G401.6 (cell line): ENCODE data around the gene GATAD2B.
"Not testable (repeated sequence)": the region's sequence is repeated elsewhere in the genome, so short reads cannot be mapped to it uniquely, and the experiment has no call there.

Source experiments
- FAIRE-seq: peaks from 2 replicates; lab custom pipeline; 2012; peaks lifted over from hg19 to GRCh38; lab: Jason Lieb, UNC

Gene GATAD2B

DNA sequence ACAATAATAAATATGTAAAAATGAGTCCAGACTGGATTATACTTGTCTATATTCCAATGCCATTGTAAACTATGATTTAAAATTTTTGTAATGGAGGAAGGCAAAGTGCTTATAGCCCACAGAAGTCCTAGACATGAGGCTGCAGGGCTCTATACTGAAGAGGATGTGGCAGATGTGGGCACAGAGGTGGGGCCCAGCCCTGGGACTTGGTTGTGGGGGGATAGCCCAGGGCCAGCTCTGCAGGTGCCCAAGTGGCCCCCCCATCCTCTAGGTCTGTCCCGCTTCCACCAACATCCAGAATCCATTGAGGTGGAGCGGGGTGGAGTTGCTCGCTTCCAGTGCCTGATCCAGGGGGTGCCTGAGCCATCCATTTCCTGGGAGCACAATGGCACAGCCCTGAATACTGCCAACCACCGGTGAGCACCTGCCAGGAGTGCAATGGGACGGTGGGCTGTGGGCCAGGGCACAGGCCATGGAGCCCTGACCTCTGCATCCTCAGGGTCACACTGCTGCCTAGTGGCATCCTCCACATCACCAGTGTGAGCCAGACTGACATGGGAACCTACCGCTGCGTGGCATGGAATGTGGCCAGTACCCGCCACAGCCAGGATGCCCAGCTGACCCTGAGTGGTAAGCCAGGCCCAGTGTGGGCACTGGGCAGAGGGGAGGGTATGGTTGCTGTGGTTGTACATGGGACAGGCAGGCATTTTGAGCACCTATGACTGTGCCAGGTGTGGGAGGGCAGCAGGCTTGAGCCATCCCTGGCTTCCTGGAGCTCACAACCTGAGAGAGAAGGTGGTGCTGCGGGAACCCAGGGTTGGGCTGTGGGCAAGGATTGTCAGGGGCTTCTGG lies 126.6 kb downstream of the GATAD2B start:
- no peak for FAIRE-seq

DNA sequence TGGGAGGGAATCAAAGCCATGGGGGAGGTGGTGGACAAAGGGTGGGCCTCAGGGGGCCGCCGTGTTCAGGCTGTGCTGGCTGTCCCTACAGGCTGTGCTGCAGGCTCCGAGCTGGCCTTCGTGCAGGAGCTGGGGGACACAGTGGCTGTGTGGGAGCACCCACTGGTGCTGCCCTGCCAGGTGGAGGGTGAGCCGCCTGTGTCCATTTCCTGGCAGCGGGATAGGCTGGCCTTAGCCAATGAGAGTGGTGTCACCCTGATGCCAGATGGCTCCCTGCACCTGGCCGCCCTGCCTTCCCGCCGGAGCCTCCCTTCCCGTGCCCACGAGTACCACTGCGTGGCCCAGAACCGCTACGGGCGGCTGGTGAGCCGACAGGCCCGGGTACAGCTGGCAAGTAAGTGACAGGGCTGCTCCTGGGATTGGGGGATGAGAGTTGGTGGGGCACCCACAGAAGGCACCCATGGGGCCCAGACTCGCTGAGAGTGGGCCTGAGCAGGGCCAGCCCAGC lies 127.4 kb downstream of the GATAD2B start:
- FAIRE-seq = no peak

DNA sequence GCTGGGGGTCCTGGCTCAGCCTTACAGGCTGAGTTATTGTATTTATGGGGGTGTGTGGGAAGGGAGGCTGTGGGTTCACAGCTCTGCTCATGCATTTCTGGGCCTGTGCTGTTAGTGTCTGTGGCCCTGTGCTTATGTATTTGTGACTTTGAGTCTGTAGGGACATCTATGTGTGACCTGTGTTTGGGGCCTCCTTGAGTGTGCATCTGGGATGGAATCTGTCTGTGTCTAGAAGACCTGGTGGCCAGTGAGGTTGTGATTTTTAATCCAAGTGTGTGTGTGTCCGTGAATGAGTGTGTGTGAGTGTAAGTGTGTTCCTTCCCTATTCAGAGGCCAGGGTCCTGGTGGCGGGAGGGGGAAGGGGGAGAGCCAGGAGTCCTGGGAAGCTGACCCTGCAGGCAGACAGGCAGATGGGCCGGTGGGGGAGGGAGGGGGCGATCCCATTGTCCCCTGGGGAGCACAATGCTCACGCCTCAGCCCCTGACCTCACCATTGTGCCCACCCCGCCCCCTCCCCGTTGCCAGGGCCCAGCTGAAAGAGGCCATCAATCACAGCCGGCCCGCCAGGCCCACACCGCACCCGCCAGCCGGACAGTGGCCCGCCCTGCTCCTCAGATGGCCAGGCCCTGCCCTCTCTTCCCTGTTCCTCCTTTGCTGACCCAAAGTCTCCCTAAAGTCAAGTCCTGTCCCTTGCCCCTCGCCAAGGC lies 128.0 kb downstream of the GATAD2B start:
- no peak for FAIRE-seq

DNA sequence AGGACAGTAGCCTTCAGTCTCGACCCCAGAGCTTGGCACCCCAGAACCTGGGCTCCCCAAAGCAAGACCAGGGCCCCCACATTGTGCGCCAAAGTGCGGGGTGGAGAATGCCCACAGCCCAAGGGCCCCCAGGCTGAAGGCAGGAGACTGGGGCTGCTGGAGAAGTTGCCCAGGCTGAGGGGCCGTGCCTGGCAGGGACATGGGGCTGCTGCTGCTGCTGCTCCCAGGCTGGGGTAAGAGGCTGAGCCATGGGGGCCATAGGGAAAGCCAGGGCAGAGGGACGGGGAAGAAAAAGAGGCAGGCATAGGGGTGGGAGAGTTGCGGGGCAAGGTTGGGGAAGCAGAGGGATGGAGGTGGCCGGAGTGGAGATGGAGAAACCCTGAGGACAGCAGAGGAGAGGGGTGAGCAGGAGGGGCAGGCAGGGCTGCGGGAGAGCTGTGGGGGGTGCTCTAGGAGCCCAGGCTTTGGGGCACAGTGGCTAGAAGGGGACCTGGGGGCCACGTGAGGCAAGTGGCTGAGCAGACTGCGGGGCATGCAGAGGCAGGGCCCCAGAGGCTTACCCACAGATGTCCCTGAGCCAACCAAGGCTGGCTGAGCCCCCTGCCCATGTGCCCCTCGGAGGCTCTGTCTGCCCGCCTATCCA lies 128.7 kb downstream of the GATAD2B start:
- FAIRE-seq = no peak

DNA sequence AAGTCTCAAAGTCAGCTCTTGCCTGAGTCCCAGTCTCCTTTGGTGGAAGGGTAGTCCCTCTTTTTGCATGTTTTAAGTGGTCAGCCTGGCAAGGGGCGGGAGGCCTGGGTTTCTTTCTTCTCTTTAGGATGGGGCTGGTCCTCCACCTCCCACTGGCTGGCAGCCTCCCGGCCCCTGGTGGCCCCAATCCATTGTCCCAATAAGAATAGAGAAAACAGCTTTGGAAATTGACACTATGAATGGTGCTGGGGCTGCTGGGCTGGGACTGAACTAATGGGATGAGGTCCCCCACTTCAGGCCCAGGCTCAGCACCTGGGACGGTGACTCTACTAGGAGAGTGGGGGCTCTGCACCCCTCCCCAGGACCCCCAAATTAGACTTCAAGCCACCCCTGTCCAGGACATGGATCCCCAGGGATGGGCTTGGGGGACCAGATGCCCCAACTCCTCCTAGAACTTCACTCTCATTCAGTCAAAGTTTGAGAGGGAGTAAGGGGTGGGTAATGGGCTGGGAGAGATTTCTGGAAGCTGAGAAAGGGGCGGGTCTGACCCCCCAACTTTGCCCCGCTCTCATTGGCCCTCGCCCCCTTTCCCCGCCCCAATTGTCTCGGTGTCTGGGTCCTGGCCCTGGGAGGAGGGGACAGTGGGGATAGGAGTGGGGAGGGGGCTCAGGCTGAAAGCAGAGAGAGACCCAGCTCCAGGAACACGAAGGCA lies 129.4 kb downstream of the GATAD2B start:
- FAIRE-seq = no peak

DNA sequence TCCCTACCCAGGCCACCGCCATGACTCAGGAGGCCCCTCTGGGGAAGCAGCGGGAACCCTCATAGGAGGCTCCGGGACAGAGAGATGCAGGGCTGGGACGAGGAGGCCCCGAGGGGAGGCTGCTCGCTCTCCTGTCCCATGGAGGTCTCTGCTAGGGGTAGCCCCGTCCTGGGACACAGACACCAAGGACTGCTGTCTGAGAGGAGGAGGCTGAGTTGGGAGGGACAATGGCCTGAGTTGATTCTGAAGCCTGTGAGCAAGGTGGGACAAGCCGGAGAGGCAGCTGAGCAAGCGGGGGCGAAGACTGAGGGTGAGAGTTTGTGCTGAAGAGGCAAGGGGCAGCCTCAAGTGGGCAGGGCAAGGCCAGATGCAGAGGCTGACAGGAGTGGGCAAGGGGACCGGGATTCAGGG lies 130.1 kb downstream of the GATAD2B start:
- FAIRE-seq = no peak

DNA sequence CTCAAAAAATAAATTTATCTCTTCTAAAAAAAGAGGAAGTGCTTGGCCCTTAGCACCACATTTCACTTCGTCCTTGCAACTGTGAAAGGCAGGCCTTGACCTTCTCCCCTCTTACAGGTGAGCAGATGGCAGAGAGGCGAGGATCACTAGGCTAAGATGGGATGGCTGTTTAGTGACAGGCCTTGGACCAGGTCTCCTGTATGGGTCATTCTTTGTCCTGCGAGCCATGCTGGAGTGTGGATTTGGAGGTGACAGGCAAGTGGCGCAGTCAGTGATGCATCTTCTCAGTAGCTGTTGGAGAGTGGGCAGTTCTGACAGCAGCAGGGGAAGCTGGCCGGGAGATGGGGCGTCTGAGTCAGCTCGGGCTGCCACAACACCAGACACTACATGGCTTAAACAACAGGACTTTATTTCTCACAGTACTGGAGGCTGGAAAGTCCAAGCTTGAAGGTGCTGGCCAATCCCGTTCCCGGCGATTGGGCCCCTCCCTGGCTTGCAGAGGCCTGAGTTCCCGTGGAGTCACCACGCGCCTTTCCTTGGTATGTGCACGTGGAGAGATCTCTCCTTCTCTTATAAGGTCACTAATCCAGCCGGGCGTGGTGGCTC lies 131.0 kb downstream of the GATAD2B start:
- FAIRE-seq = no peak

DNA sequence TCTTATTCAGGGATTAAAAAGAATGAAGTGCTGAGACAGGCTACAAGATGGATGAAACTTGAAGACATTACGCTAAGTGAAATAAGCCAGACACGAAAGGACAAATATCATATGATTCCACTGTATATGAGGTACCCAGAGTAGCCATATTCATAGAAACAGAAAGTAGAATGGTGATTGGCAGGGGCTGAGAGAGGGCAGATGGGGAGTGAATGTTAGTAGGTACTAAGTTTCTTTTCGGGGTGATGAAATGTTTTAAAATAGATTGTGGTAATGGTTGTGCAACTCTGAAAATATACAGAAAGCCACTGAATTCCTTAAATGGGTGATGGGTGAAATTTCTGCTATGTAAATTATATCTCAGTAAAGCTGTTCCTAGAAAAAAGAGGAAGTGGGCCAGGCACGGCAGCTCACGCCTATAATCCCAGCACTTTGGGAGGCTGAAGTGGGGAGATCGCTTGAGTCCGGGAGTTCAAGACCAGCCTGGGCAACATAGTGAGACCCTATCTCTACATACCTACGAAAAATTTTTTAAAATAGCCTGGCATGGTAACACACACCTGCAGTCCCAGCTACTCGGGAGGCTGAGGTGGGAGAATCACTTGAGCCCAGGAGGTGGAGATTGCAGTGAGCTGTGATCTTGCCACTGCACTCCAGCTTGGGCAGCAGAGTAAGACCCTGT lies 131.7 kb downstream of the GATAD2B start:
- no peak for FAIRE-seq

DNA sequence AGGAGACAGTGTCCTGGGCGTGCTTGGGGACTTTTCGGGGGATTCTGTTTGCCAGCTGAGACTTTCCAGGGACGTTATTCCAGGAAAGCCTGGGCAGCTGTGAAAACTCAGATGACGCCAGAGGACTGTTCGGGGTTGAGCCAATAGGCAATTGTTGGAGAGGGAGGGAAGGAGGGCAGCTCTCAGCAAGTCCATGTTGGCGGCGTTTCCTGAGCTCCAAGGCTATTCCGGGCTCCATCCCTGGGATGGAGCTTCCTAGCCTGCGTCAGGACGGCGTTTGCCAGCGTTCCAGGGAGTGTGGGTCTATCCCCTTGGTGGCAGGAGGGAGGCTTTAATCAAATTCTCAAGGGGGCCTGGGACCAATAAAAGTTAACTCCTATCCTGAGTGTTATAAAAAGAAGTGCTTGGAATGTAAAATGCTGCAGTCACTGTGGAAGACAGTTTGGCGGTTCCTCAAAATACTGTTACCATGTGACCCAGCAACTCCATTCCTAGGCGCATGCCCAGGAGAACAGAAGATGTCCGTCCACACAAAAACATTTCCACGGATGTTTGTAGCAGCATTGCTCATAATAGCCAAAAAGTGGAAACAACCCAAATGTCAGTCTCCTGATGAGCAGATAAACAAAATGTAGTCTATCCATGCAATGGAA lies 132.3 kb downstream of the GATAD2B start:
- FAIRE-seq = no peak

DNA sequence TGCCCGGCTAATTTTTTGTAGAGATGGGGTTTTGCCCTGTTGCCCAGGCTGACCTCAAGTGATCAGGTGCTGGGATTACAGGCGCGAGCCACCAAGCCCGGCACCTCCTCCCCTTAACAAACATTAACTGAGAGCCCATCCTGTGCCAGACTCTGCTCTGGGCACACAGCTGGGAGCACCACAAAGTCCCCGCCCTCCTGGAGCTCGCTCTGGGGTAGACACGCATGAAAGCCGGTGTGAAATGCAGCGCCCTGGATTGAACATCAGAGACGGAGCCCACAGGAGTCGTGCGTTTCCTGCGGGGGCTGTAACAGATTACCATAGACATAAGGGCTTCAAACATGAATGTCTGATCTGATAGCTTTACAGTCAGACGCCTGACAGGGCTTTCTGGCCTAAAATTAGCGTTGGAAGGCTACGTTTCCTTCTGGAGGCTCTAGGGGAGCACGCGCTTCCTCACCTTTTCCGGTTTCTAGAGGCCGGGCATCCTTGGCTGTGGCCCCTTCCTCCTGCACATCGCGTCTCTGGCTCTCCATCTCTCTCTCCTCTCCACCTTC lies 133.2 kb downstream of the GATAD2B start:
- FAIRE-seq = no peak

DNA sequence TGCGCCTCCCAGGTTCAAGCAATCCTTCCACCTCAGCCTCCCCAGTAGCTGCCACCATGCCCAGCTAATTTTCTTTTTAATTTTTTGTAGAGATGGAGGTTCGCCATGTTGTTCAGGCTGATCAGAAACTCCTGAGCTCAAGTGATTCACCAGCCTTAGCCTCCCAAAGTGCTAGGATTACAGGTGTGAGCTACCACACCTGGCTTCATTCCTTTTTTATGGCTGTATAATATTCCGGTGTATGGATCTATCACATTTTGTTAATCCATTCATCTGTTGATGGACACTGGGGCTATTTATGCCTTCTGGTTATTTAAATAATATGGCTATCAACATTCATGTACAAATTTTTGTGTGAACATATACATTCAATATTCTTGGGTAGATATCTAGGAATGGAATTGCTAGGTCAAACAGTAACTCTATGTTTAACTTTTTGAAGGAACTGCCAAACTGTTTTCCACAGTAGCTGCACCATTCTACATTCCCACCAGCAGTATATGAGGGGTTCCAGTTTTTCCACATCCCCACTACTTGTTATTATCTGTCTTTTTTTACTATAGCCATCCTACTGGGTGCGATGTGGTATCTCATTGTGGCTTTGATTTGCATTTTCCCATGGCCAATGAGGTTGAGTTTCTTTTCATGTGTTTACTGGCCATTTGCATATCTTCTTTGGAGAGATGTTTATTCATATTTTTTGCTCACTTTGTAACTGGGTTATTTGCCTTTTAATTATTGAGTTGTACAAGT lies 136.6 kb downstream of the GATAD2B start:
- no peak for FAIRE-seq

DNA sequence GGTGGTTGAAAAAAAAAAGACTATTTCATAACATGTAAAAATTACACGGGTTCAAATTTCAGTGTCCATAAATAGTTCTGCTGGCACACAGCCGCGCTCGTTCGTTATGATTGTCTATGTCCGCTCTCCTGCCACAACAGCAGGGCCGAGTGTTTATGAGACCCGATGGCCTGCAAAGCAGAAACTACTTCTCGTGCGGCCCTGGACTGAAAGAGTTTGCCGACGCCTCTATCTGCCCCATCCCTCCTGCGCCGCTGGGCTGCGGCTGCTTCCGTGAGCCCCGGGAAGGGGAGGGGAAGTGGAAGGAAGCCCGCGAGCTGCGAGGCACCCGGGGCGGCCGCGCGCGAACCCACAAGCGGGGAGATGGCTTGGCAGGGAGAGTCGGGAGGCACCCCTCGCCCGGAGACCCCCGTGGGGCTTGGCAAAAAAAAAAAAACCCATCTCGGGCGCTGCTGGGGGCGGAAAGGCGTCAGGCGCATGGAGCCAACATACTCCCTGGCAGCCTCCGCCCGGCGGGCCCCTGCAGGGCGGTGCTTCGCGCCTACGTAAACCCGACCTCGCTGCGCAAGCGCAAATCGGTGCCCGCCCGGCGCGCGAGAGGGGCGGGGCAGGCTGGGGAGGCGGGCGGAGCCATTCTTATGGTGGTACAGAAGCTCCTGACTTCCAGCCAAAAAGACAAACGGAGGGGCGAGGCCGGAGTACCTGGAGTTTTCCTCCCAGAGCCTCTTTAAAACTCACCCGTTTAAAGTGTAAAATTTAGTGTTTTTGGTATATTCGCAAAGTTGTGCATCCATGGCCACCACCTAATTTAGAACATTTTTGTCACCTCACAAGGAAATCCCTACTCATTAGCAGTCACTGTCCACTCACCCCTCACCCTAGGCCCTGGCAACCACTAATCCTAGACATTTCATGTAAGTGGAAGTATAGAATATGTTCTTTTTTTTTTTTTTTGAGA lies 139.3 kb downstream of the GATAD2B start:
- FAIRE-seq = peak; percentile 92

DNA sequence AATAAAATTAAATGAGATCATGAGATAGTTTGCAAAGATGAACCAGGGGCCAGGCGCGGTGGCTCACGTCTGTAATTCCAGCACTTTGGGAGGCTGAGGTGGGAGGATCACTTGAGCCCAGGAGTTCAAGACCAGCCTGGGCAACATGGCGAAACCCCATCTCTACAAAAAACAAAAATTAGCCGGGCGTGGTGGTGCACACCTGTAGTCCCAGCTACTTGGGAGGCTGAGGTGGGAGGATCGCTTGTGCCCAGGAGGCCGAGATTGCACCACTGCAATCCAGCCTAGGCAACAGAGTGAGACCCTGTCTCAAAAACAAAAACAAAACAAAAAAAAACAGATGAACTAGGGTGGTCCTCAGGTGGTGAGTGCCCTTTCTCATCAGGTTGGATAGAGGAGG lies 140.1 kb downstream of the GATAD2B start:
- FAIRE-seq = not testable (repeated sequence)

DNA sequence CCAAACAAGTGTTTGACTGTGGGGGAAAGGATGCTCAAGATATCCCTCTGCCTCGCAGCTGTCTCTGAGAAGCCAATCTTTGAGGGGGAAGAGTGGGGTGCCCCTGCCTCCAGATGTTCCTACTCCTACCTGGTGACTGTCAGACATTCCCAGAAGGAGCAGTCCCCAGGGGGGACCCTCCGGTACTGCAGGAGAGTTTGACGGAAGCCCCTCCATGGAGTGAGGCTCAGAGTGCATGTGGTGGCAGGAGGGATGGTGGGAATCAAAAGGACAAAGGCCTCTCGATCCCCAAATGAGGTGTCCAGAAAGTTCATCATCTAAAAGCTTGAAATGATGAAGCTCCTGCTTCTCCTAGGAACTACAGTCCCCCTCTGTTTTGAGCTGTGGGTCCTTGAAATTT lies 142.2 kb downstream of the GATAD2B start:
- FAIRE-seq = no peak

DNA sequence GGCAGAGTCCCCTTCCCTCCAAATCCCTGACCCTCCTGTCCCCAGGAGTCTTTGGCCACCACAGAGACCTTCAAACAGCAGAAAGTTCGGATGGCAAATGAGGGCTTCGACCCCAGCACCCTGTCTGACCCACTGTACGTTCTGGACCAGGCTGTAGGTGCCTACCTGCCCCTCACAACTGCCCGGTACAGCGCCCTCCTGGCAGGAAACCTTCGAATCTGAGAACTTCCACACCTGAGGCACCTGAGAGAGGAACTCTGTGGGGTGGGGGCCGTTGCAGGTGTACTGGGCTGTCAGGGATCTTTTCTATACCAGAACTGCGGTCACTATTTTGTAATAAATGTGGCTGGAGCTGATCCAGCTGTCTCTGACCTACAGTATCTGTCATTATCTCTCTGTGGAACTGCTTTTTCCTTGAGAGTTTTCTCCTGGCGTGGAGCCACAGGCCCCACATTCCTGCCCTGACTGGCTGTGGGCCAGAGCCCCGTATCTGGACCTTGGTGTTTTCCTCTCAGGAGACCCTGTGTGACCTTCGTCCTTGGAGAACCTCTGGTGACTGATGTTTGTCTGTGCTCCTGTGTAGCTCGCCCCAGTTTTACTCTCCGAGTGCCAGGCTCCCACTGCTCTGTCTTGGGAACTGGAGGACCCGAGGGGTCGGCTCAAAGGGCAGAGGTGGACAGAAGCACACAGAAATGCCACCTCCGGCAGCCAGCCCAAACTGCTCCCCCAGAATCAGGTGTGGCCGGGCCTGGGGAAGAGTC lies 142.8 kb downstream of the GATAD2B start:
- no peak for FAIRE-seq

DNA sequence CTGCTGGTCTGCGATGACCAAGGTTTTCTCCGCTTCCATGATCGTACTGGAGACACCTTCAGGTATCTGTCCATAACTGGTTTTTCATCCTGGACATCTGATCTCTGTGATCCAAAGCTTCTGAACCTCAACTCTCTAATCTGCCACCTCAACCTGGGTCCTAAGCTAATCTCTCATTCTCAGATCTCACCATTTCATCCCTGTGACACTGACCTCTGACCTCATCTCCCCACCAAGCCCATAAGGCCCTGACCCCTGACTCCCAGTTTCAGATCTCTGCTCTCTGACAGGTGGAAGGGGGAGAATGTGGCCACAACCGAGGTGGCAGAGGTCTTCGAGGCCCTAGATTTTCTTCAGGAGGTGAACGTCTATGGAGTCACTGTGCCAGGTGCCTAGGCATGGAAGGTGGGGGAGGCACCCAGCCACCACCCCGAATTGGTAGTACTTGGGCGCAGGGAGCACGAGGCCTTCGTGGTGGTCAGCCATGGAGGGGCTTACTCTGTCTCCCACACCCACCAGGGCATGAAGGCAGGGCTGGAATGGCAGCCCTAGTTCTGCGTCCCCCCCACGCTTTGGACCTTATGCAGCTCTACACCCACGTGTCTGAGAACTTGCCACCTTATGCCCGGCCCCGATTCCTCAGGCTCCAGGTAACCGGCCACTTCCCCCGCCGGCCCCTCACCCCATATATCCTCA lies 143.8 kb downstream of the GATAD2B start:
- no peak for FAIRE-seq
